GM21526 (cell line): Measurements from ENCODE around the gene KIF1A.

ENCODE experiments used
- ATAC-seq: cut with Tn5 transposase; IDR thresholded peaks from one replicate; pipeline ENCODE4 v1.9.1; 2021; ENCODE audit warnings: moderate library complexity; ENCODE audit not compliant: unreplicated experiment, low FRiP score

The KIF1A gene

GRCh38 chr2:240819126-240819857 lies 727 bp downstream of the KIF1A start:
- ATAC-seq = no peak

GRCh38 chr2:240818293-240819125 lies 1.5 kb downstream of the KIF1A start:
- ATAC-seq = no peak

- ATAC-seq = no peak
These were observed 2.3 kb downstream of the KIF1A start for GRCh38 chr2:240817496-240818292.

GRCh38 chr2:240816584-240817495 lies 3.2 kb downstream of the KIF1A start:
- no peak for ATAC-seq

DNA sequence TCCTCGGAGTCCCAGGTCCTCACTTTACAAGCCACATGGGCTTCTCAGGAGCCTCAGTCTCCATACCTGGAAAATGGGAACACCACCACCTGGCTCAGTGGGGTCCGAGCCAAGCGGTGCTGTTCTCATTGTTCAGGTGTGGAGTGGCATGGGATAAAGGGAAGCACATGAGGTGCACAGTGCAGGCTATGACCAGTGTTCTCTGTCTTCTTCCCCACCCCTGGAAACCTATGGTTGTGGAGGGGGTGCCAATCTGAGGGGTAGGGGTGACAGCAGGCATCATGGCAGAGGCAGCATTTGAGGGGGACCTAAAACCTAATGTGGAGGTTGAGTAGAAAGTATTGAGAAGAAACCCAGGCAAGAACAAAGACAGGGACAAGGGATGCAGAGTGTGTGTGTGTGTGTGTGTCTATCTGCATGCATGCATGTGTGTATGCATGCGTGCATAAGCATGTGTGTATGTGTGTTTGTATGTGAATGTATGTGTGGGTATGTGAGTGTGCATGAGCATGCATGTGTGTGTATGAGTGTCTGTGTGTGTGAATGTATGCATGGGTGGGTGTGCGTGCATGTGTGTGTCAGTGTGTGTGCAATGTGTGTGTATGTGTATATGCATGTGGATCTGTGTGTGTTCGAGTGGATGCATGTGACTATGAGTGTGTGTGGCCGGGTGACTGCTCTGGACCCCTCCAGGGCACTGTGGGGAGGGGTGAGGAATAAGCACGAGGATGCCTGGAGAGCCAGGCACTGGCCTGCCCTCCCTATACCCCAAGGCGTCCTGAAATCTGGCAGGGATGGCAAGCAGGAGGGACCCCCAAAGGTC lies 4.0 kb downstream of the KIF1A start:
- ATAC-seq = no peak

DNA sequence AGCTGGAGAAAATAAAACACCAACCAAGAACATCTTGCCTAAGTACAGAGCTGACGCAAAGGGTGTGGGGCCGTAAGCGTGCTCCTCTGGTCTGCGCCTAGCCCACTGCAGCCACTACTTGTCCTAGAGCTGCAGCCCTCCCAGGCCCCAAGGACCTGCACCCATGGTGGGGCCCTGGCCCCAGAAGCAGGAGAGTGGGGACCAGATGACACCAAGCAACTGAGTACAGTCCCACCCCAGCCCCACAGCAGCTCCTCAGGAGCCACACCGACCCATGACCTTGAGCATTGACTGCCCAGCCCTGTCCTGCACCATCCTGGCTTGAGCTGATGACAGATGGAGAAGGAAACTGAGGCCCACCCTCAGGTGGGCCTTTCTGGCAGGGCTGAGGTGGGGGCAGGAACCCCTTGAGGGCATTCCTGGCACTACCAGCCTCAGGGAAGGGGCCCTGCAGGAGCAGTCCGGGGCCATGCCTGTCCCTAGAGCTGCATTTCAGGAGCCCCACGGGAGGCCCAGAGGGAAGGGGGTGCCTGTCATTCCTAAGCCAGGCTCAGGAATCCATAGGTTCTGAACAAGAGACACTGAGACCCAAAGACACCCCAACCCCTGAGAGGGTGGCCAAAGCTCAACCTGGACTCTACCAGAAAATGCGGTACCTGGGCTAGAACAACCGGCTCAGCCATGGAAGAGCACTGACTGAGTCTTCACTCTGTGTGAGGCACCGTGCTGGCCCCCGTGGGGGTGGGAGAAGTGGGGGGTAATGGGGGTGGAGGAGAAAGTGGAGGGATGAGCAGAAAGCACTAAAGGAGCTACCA lies 4.9 kb downstream of the KIF1A start:
- ATAC-seq = no peak

DNA sequence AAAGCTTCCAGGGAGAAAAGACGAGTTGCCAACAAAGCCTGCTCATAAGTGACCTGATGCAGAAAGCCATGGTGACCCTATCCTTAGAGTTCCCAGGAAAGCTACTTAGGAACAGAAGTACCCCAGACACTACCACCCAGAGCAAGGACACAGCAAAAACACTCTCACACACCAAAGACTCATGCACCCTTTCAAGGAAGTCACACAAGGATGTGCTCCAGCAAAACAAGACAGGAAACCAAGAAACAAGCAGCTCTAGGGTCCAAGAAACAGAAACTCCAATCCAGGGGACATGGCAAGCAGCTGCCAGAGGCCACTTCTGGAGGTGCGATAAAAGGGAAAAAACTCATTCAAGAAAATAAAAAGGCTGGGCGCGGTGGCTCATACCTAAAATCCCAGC lies 5.7 kb downstream of the KIF1A start:
- no peak for ATAC-seq

GRCh38 chr2:240813231-240813921 lies 6.6 kb downstream of the KIF1A start:
- no peak for ATAC-seq

GRCh38 chr2:240812721-240813120 lies 7.3 kb downstream of the KIF1A start:
- no peak for ATAC-seq

GRCh38 chr2:240812301-240812680 lies 7.7 kb downstream of the KIF1A start:
- no peak for ATAC-seq

DNA sequence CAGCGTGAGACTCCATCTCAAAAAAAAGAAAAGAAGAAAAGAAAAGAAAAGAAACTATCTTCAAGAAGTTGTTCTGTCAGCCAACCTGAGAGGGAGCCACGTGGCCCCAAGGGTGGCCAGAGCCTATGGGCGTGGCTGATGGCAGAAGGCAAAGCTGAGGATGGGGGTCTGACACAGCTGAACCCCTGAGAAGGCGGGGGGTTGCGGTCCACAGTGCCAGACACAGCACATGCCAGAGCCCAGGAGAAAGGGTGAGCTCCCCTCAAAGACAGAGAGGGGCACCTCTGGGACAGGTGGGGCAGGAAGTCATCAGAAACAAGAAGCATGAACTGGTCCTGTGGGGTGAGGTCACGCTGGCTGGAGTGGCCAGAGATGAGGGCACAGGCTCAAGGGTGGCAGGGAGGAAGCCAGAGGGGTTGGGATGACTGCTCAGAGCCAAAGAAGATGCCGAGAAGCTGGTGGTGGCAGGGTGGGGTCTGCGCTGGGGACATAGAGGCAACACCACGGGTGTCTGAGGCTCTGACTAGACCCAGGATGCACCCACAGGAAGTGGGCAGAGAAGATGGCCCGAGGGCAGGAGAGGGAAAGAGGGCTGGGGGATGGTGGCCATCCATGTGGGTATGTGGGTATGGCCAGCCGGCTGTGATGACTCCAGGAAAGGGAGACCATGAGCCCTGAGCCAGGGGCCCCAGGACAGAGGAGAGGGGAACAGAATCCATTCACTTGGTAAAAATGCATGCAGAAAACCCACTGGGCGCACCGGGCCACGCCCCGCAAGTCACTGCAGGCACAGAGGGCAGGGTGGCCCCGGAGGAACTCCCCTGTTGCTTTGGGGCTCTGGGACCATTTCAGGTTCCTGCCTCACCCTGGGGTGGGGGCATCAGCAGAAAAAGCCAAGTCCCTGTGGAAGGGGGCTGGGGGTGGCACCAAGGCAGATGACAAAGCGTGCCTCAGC lies 8.4 kb downstream of the KIF1A start:
- ATAC-seq = no peak

DNA sequence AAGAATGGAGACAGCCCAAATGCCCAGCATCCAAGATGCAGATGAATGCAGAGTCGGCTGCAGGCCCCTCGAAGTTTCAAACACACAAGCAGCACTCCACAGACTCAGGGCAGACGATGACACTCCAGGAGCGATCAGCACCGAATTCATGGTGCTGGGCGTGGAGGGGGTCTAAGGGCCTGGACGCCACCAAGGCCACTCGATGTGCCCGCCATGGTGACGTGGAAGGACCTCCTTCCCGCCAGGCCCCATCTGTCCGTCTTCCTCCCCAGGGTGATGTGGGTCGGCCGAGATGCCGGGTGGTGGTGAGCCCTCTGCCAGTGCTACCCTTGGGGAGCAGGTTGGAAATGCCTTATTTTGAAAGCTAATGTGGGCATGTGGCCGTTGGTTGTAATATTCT lies 9.4 kb downstream of the KIF1A start:
- no peak for ATAC-seq

DNA sequence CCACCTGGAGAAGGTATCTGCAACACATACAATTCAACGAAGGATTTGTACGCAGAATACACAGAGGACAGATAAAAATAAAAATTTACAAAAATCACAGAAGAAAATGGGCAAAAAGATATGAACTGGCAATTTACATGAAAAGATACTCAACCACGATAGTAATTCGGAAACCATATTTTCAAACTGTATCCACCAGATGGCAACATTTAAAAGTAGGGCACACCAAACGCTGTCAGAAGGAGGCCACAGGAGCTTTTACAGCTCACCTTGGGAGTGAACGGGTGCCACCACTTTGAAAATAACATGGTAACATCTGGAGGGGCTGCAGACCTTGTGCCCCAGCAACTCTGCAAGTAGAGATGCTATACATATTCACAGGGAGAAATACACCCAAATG lies 9.8 kb downstream of the KIF1A start:
- ATAC-seq = no peak

- ATAC-seq = no peak
These were observed 10.7 kb downstream of the KIF1A start for GRCh38 chr2:240809276-240809675.

DNA sequence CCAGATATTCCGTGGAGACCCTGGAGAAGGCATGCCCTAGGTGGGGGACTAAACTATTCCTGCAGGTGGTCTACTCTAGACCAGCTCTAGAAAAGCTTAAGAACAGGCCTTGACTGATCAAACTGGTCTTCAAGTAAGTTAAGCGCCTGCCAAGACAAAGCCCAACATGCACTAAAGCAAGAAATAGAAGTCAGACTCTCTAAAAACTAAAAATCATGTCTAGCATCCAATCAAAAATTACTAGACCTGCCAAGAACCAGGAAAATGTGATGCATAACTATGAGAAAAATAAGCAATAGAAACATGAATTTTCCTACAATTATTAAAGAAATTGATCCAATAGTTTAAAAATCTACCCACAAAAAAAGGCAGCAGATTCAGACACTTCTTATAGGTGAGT lies 13.6 kb downstream of the KIF1A start:
- ATAC-seq = no peak

DNA sequence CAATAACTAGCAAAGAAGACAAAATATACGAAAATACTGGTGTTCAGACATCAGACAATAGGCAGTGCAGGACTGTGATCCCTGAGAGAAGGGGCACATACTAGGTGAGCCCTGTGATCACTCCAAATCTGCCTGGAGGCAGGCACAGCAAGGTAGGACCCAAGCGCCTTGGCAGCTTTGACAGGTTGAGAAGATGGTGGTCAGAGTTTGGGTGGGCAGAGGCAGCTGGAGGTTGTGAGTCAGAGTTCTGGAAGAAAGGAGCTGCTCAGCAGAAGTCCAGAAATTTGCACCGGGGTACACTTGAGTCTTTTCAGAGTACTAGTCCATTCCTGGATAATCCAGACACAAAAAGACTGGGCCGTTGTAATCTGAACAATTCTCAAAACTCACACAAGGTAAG lies 14.0 kb downstream of the KIF1A start:
- ATAC-seq = no peak

DNA sequence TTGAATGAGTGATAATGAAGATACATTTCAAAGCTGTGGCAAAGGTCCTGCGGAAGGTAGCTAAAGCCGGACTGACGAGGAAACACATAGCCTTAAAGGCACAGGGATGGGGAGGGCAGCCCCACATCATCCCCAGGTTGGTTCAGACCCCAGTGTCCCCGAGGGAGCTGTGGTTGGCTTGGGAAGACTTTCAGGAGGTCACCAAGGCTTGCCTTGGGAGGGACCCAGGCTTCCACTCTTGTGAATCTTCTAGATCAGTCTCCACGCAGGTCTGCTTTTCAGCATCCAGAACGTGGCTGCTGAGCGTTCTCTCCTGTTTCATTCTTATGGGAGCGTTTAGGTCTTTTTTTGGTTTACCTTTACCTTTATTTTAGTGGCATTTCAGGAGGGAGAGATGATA lies 16.8 kb downstream of the KIF1A start:
- ATAC-seq = no peak
